COLO668 (cell line): ENCODE results near the gene TMC1.
"Not testable (repeated sequence)": the region's sequence is repeated elsewhere in the genome, so short reads cannot be mapped to it uniquely, and the experiment has no call there.

Experiments used
- DNase-seq: peaks from one replicate; lab custom pipeline; 2025; ENCODE audit not compliant: unreplicated experiment; lab: John Stamatoyannopoulos, UW

The TMC1 gene

GRCh38 chr9:72521416-72521815 is at the start of gene TMC1:
Gene TMC1 (plus strand): TSS chr9:72521608. CDS start chr9:72648649, 127,041 bp downstream.
- not testable (repeated sequence) for DNase-seq

- DNase-seq, result no peak
These were observed 47.7 kb upstream of the TMC1 start for GRCh38 chr9:72473474-72474261.

- no peak for DNase-seq
These were observed 46.7 kb upstream of the TMC1 start for GRCh38 chr9:72474676-72475075.

- no peak for DNase-seq
These were observed 45.3 kb upstream of the TMC1 start for GRCh38 chr9:72476100-72476499.

- no peak for DNase-seq
These were observed 44.6 kb upstream of the TMC1 start for GRCh38 chr9:72476617-72477437.

GRCh38 chr9:72477930-72478518 is 43.4 kb upstream of the TMC1 start:
- no peak for DNase-seq

GRCh38 chr9:72478966-72479365 is 42.4 kb upstream of the TMC1 start:
- DNase-seq, result no peak

- not testable (repeated sequence) for DNase-seq
These were observed 41.1 kb upstream of the TMC1 start for GRCh38 chr9:72480261-72480660.

- no peak for DNase-seq
These were observed 40.5 kb upstream of the TMC1 start for GRCh38 chr9:72480921-72481320.

GRCh38 chr9:72485821-72486593 is 35.4 kb upstream of the TMC1 start:
- no peak for DNase-seq

- no peak for DNase-seq
These were observed 34.8 kb upstream of the TMC1 start for GRCh38 chr9:72486594-72486955.

- DNase-seq, result not testable (repeated sequence)
These were observed 33.7 kb upstream of the TMC1 start for GRCh38 chr9:72487665-72488064.

GRCh38 chr9:72489986-72490385 is 31.4 kb upstream of the TMC1 start:
- DNase-seq, result no peak

- DNase-seq, result no peak
These were observed 30.2 kb upstream of the TMC1 start for GRCh38 chr9:72491242-72491641.

- no peak for DNase-seq
These were observed 27.4 kb upstream of the TMC1 start for GRCh38 chr9:72494051-72494450.

- DNase-seq, result no peak
These were observed 23.9 kb upstream of the TMC1 start for GRCh38 chr9:72497447-72498046.

GRCh38 chr9:72506615-72507014 is 14.8 kb upstream of the TMC1 start:
- no peak for DNase-seq

- no peak for DNase-seq
These were observed 12.4 kb upstream of the TMC1 start for GRCh38 chr9:72509053-72509452.

- DNase-seq, result no peak
These were observed 11.8 kb upstream of the TMC1 start for GRCh38 chr9:72509635-72510034.

GRCh38 chr9:72521011-72521410 is 397 bp upstream of the TMC1 start:
- not testable (repeated sequence) for DNase-seq
